HepG2 (cell line): Measurements from ENCODE around the gene RBP4. TPM values are rescaled to one million over a fixed set of nuclear protein-coding genes. Genes with fewer than 3 reads are reported as not detected.

Experiments used
- ATAC-seq: fragments of 200-7000 bp; cut with Tn5 transposase; 3 replicates; pipeline ENCODE4 v1.9.1; 2020; ENCODE audit warnings: mild to moderate bottlenecking, moderate library complexity
- BruUV-seq: library from RNA; stranded (reverse); fragments of 400-500 nt; replicated peaks from 2 replicates; lab custom pipeline; 2021; lab: Mats Ljungman, UMichigan
- CTCF ChIA-PET: fragments of 300-600 bp; formaldehyde crosslinking; extraction: SDS; loops from one replicate; lab custom pipeline; 2021; ENCODE audit warnings: low total read pairs, inconsistent platforms, low intra/inter-chr PET ratio; lab: Yijun Ruan, JAX
- POLR2A ChIA-PET: fragments of 350-600 bp; sonication (Branson Sonifier 250); formaldehyde crosslinking; loops from one replicate; lab custom pipeline; 2020; ENCODE audit warnings: antibody characterized with exemption, inconsistent platforms; lab: Yijun Ruan, JAX
- DNase-seq: peaks from one replicate; pipeline ENCODE4 v3.0.0-alpha.2; 2015; ENCODE audit warnings: low spot score
- FAIRE-seq: peaks from 3 replicates; lab custom pipeline; 2011; peaks lifted over from hg19 to GRCh38; lab: Jason Lieb, UNC
- H2AFZ ChIP-seq: one replicate; pipeline ENCODE4 v1.6.1; 2011; ENCODE audit warnings: low read length, inconsistent platforms
- H3K27ac ChIP-seq: fragments of 300-600 bp; 3 replicates; pipeline ENCODE4 v1.8.0; 2011; ENCODE audit warnings: mixed run types, mild to moderate bottlenecking, mixed read lengths, low read length, inconsistent platforms; ENCODE audit not compliant: insufficient read depth; ENCODE audit errors: extremely low read length
- H3K27me3 ChIP-seq, 2 experiments: fragments of 200-600 bp in 1 of 2; 2 replicates in 1 of 2; 3 replicates in 1 of 2; pipeline versions ENCODE4 v1.6.0 to v1.8.0; 2011; ENCODE audit warnings: low read length in 2 of 2, mild to moderate bottlenecking in 2 of 2, moderate library complexity in 2 of 2, inconsistent platforms in 1 of 2; ENCODE audit not compliant: insufficient read depth in 2 of 2, control insufficient read depth in 1 of 2
- H3K36me3 ChIP-seq, 2 experiments: fragments of 200-600 bp in 1 of 2; replicated peaks in 1 of 2; 2 replicates in 1 of 2; 3 replicates in 1 of 2; pipeline versions ENCODE4 v1.5.1 to v1.8.0; 2011; ENCODE audit warnings: low read length in 2 of 2, inconsistent platforms in 1 of 2; ENCODE audit not compliant: insufficient read depth in 2 of 2, control insufficient read depth in 1 of 2
- H3K4me1 ChIP-seq: 2 replicates; pipeline ENCODE4 v1.5.1; 2012; ENCODE audit warnings: low read length, inconsistent platforms; ENCODE audit not compliant: insufficient read depth
- H3K4me2 ChIP-seq: 2 replicates; pipeline ENCODE4 v1.6.0; 2011; ENCODE audit warnings: low read depth, low read length, inconsistent platforms
- H3K4me3 ChIP-seq, 3 experiments: fragments of 200-600 bp in 1 of 3; sonication (generic), shearing (Covaris generic) in 1 of 3; replicated peaks in 1 of 3; 2 replicates each; pipeline ENCODE4 v1.5.1; 2011 to 2016; ENCODE audit warnings: low read length in 3 of 3, inconsistent platforms in 2 of 3, low read depth in 2 of 3, mild to moderate bottlenecking in 2 of 3, control low read depth in 1 of 3, mixed read lengths in 1 of 3; ENCODE audit not compliant: insufficient read depth in 1 of 3
- H3K79me2 ChIP-seq: one replicate; pipeline ENCODE4 v1.6.1; 2011; ENCODE audit warnings: low read length, inconsistent platforms; ENCODE audit not compliant: insufficient read depth
- H3K9ac ChIP-seq: 2 replicates; pipeline ENCODE4 v1.6.0; 2011; ENCODE audit warnings: mild to moderate bottlenecking, low read depth, low read length, inconsistent platforms; ENCODE audit not compliant: insufficient read depth
- H3K9me3 ChIP-seq: 2 replicates; pipeline ENCODE4 v1.5.1; 2012; ENCODE audit warnings: mild to moderate bottlenecking, low read length
- H4K20me1 ChIP-seq: 2 replicates; pipeline ENCODE4 v1.6.0; 2011; ENCODE audit warnings: inconsistent platforms, mild to moderate bottlenecking, low read length, moderate library complexity; ENCODE audit not compliant: insufficient read depth
- AHR ChIP-seq: IDR thresholded peaks from 2 replicates; pipeline ENCODE4 v1.6.1; 2018; ENCODE audit warnings: missing genetic modification reagents, missing compliant biosample characterization
- HDAC6 ChIP-seq: fragments of 200-600 bp; sonication (generic); IDR thresholded peaks from 2 replicates; pipeline ENCODE4 v1.7.0; 2017; ENCODE audit warnings: mild to moderate bottlenecking, antibody characterized with exemption, low read length, low read depth
- JUN ChIP-seq: sonication (generic); formaldehyde crosslinking; IDR thresholded peaks from 2 replicates; pipeline ENCODE4 v1.4.0; 2020; ENCODE audit warnings: mild to moderate bottlenecking, missing genetic modification reagents
- NPAS2 ChIP-seq: sonication (generic); formaldehyde crosslinking; IDR thresholded peaks from 2 replicates; pipeline ENCODE4 v1.8.0; 2022; ENCODE audit warnings: mild to moderate bottlenecking, missing genetic modification reagents, borderline replicate concordance
- RBAK ChIP-seq: sonication (generic); formaldehyde crosslinking; IDR thresholded peaks from 2 replicates; pipeline ENCODE4 v1.5.1; 2020; ENCODE audit warnings: mild to moderate bottlenecking, missing genetic modification reagents
- ZBTB3 ChIP-seq: sonication (generic); formaldehyde crosslinking; IDR thresholded peaks from 2 replicates; pipeline ENCODE4 v1.4.0; 2020; ENCODE audit warnings: low read depth, mild to moderate bottlenecking, moderate library complexity, missing genetic modification reagents, borderline replicate concordance
- ZC3H13 ChIP-seq: sonication (generic); formaldehyde crosslinking; IDR thresholded peaks from 2 replicates; pipeline ENCODE4 v1.8.1; 2023; ENCODE audit warnings: mild to moderate bottlenecking, missing genetic modification reagents, moderate library complexity
- ZFX ChIP-seq: sonication (generic); formaldehyde crosslinking; IDR thresholded peaks from 2 replicates; pipeline ENCODE4 v1.4.0; 2020; ENCODE audit warnings: mild to moderate bottlenecking, low read depth, missing genetic modification reagents, moderate library complexity
- ZSCAN25 ChIP-seq: sonication (generic); formaldehyde crosslinking; IDR thresholded peaks from 2 replicates; pipeline ENCODE4 v1.8.0; 2022; ENCODE audit warnings: mild to moderate bottlenecking, missing genetic modification reagents
- WGBS: methylation state at CpG from one replicate; pipeline ENCODE4 v1.1.6; 2017; ENCODE audit warnings: low lambda C conversion rate; 5-methylcytosine and 5-hydroxymethylcytosine counted together
- in situ Hi-C: cut with HindIII; loops from 2 replicates; pipeline ENCODE4 v1.10.0; 2017; ENCODE audit warnings: low pct_unique_long_range_greater_than_20kb; ENCODE audit not compliant: extremely low pct_ligation_motif_present
- intact Hi-C: fragments of 100-400 bp; cut with micrococcal nuclease; formaldehyde crosslinking; loops from one replicate; pipeline ENCODE4 v1.10.0; 2022; ENCODE audit not compliant: unreplicated experiment
- polyA plus RNA-seq, 8 experiments: library from polyadenylated mRNA; depleted of rRNA in 3 of 8; stranded (reverse) in 7 of 8; unstranded in 1 of 8; fragments of >200 nt; fragmentation: Illumina TruSeq in 4 of 8; extraction: Trizol in 4 of 8; gene quantifications; 2 replicates each; pipeline versions ENCODE4 v1.2.1 to v1.2.3, GENCODE V29; 2011 to 2016; ENCODE audit warnings: low read depth in 4 of 8, missing spikeins in 1 of 8, mixed read lengths in 1 of 8; ENCODE audit not compliant: insufficient read depth in 1 of 8
- total RNA-seq, 5 experiments: library from RNA; depleted of rRNA; stranded (reverse); fragments of >200 nt; fragmentation: Illumina TruSeq; extraction: Trizol; gene quantifications; 2 replicates each; pipeline ENCODE4 v1.2.3, GENCODE V29; 2016; ENCODE audit warnings: low read depth in 1 of 5
- TF ChIP-seq, protein P1 (sequence below): sonication (generic); formaldehyde crosslinking; IDR thresholded peaks from 2 replicates; pipeline ENCODE4 v1.9.0; 2021; ENCODE audit warnings: missing genetic modification reagents, borderline replicate concordance
- TF ChIP-seq, protein P2 (sequence below): sonication (generic); formaldehyde crosslinking; IDR thresholded peaks from 2 replicates; pipeline ENCODE4 v1.5.0; 2020; ENCODE audit warnings: missing genetic modification reagents
- TF ChIP-seq, protein P3 (sequence below), 2 experiments: fragments of 450-650 bp in 1 of 2; sonication (generic) in 1 of 2; formaldehyde crosslinking; IDR thresholded peaks; 2 replicates each; pipeline versions ENCODE4 v1.5.0 to v1.8.0; 2020 to 2022; ENCODE audit warnings: mild to moderate bottlenecking in 1 of 2, missing genetic modification reagents in 1 of 2
- TF ChIP-seq, protein P4 (sequence below), 2 experiments: IDR thresholded peaks; 2 replicates each; pipeline ENCODE4 v1.6.1; 2011 to 2012; ENCODE audit warnings: low read length in 2 of 2, borderline replicate concordance in 1 of 2, low read depth in 1 of 2, mild to moderate bottlenecking in 1 of 2, moderate library complexity in 1 of 2

RBP4 gene
- total and polyA plus RNA-seq, 2 of the 13 experiments (the other 11 are each of a cell fraction or from before 2014, with no cell fraction given), result 642 to 931 TPM

DNA sequence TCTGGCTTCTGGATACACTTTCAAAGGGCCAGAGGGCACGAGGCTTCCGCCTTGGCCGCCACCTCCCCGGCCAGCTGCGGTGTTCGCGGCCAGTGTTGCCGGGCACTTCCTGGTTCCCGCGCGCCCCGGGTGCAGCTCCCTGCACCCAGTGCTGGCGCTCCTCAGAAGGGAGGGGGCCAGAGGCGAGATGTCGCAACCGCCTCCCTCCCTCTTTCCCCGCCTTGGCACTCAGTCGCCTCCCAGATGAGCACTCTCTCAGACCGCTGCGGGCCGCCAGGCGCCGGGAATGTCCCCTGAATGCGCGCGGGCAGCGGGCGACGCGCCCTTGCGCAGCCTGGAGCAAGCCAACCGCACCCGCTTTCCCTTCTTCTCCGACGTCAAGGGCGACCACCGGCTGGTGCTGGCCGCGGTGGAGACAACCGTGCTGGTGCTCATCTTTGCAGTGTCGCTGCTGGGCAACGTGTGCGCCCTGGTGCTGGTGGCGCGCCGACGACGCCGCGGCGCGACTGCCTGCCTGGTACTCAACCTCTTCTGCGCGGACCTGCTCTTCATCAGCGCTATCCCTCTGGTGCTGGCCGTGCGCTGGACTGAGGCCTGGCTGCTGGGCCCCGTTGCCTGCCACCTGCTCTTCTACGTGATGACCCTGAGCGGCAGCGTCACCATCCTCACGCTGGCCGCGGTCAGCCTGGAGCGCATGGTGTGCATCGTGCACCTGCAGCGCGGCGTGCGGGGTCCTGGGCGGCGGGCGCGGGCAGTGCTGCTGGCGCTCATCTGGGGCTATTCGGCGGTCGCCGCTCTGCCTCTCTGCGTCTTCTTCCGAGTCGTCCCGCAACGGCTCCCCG is 34.4 kb downstream of the RBP4 start, which contains the start of gene FFAR4 (continued):
- TF ChIP-seq, protein P1, sequence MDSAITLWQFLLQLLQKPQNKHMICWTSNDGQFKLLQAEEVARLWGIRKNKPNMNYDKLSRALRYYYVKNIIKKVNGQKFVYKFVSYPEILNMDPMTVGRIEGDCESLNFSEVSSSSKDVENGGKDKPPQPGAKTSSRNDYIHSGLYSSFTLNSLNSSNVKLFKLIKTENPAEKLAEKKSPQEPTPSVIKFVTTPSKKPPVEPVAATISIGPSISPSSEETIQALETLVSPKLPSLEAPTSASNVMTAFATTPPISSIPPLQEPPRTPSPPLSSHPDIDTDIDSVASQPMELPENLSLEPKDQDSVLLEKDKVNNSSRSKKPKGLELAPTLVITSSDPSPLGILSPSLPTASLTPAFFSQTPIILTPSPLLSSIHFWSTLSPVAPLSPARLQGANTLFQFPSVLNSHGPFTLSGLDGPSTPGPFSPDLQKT, result no peak
- TF ChIP-seq HDAC6 (peak; percentile 18; the same call in 1 of the 2 replicates), JUN (CRISPR knock-in tag) (no peak), AHR (CRISPR knock-in tag) (no peak)

DNA sequence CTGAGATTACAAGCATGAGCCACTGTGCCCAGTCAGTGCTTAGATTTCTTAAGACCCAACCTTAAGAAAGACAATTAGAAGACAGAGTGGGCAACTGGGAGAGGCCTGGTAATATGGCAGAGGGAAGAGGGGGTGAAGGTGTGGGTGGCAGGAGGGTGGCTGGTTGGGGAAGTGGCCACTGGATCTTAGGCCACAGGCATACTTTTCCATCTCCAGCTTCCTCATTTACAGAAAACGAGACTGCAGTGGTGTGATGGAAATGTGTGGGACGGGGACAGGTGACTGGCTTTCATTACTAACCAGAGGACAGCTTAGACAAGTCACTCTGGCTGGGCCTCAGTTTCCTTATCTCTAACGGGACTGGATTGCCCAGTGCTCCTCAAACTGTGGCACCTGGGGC is 35.6 kb downstream of the RBP4 start:
- 0% methylated on average over 3 of the region's 3 CpGs for WGBS
- H4K20me1 ChIP-seq, result no peaks in the 10 kb centered on the region
- ChIA-PET CTCF (no interaction called here), POLR2A (no interaction called here)
- no TSS peak for BruUV-seq
- H3K4me2 ChIP-seq, result no peak overlapping the region
- peaks cover 4 to 56% of the 10 kb centered on the region in 2 experiments for H3K27me3 ChIP-seq
- H3K4me1 ChIP-seq, result no peaks in the 10 kb centered on the region
- intact Hi-C loops (no loop called here), in situ Hi-C loops (no loop called here)
- no peaks in the 10 kb centered on the region for H3K9me3 ChIP-seq
- no peaks in the 10 kb centered on the region for H3K79me2 ChIP-seq
- no peak overlapping the region for H2AFZ ChIP-seq
- H3K27ac ChIP-seq, result no peak overlapping the region
- no peak for ATAC-seq
- H3K9ac ChIP-seq, result no peak overlapping the region
- no peaks in the 10 kb centered on the region for H3K36me3 ChIP-seq
- DNase-seq, result no peak
- no peak for FAIRE-seq
- no peak overlapping the region for H3K4me3 ChIP-seq
- TF ChIP-seq, protein P2, sequence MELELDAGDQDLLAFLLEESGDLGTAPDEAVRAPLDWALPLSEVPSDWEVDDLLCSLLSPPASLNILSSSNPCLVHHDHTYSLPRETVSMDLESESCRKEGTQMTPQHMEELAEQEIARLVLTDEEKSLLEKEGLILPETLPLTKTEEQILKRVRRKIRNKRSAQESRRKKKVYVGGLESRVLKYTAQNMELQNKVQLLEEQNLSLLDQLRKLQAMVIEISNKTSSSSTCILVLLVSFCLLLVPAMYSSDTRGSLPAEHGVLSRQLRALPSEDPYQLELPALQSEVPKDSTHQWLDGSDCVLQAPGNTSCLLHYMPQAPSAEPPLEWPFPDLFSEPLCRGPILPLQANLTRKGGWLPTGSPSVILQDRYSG (CRISPR knock-in tag), result no peak
- TF ChIP-seq RBAK (CRISPR knock-in tag) (no peak), ZBTB3 (CRISPR knock-in tag) (no peak), NPAS2 (CRISPR knock-in tag) (no peak), AHR (CRISPR knock-in tag) (no peak), ZFX (no peak), ZSCAN25 (CRISPR knock-in tag) (no peak), ZC3H13 (no peak)
- TF ChIP-seq, protein P3, sequence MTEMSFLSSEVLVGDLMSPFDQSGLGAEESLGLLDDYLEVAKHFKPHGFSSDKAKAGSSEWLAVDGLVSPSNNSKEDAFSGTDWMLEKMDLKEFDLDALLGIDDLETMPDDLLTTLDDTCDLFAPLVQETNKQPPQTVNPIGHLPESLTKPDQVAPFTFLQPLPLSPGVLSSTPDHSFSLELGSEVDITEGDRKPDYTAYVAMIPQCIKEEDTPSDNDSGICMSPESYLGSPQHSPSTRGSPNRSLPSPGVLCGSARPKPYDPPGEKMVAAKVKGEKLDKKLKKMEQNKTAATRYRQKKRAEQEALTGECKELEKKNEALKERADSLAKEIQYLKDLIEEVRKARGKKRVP (CRISPR knock-in tag; IDR thresholded peaks at IDR 0.05), result no peak
- TF ChIP-seq, protein P4, sequence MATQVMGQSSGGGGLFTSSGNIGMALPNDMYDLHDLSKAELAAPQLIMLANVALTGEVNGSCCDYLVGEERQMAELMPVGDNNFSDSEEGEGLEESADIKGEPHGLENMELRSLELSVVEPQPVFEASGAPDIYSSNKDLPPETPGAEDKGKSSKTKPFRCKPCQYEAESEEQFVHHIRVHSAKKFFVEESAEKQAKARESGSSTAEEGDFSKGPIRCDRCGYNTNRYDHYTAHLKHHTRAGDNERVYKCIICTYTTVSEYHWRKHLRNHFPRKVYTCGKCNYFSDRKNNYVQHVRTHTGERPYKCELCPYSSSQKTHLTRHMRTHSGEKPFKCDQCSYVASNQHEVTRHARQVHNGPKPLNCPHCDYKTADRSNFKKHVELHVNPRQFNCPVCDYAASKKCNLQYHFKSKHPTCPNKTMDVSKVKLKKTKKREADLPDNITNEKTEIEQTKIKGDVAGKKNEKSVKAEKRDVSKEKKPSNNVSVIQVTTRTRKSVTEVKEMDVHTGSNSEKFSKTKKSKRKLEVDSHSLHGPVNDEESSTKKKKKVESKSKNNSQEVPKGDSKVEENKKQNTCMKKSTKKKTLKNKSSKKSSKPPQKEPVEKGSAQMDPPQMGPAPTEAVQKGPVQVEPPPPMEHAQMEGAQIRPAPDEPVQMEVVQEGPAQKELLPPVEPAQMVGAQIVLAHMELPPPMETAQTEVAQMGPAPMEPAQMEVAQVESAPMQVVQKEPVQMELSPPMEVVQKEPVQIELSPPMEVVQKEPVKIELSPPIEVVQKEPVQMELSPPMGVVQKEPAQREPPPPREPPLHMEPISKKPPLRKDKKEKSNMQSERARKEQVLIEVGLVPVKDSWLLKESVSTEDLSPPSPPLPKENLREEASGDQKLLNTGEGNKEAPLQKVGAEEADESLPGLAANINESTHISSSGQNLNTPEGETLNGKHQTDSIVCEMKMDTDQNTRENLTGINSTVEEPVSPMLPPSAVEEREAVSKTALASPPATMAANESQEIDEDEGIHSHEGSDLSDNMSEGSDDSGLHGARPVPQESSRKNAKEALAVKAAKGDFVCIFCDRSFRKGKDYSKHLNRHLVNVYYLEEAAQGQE (IDR thresholded peaks at IDR 0.05; ENCODE audit: borderline replicate concordance in 1 of 2, low read depth in 1 of 2, low read length in 2 of 2), result no peak
